Mesenteric fat pad (tissue), 1 donor: ENCODE data around the gene BCL11A. TPM values are rescaled to one million over a fixed set of nuclear protein-coding genes. Genes with fewer than 3 reads are reported as not detected.

Source experiments
- DNase-seq: peaks from one replicate; pipeline ENCODE4 v3.0.0-alpha.2; 2020; ENCODE audit warnings: low spot score
- total RNA-seq: library from RNA; stranded (reverse); fragmentation: NEBNext Ultra II Directional; extraction: Animal tissue kit (Norgen Biotek cat#: 25700); gene quantifications from one replicate; pipeline ENCODE4 v1.2.1, GENCODE V29; 2021
- donor health status: DM: yes; HTN: yes; CAD: no.

The BCL11A gene
- total RNA-seq, 1 donor from 2014 or later: 0.64 TPM

DNA sequence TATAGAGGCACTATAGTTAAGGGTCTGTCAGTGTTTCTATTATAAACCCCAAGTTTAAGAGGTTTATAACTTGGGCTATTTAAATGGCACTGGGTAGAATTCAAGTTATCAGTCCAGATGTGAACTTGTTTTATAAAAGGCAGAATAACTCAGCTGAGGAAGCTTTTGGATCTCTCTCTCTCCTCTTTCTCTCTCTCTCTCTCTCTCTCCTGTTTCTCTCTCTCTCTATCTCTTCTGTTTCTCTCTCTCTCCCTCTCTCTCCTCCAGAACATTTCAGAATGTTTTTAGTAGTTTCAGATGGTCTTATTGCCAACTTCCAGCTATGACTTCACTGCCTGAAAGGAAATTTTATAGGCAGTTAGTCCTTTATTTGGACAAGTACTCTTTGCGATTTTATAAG lies 6.4 kb upstream of the BCL11A start:
- no peak for DNase-seq

DNA sequence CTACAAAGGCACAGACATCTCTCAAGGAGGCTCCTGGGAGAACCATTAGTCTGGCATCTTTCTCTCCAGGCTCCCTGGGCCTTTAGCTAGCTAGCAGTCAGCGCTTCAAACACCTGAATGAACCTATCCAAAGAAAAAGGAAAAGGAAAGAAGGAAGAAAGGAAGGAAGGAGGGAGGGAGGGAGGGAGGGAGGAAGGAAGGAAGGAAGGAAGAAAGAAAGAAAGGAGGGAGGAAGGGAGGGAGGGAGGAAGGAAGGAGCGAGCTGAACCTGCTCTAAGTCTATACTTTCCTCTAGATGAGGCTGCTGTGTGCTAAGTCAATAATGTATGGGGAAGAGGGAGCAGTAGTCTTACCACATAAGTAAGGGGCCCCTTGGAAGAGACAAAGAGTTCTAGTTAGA lies 5.1 kb upstream of the BCL11A start:
- no peak for DNase-seq

DNA sequence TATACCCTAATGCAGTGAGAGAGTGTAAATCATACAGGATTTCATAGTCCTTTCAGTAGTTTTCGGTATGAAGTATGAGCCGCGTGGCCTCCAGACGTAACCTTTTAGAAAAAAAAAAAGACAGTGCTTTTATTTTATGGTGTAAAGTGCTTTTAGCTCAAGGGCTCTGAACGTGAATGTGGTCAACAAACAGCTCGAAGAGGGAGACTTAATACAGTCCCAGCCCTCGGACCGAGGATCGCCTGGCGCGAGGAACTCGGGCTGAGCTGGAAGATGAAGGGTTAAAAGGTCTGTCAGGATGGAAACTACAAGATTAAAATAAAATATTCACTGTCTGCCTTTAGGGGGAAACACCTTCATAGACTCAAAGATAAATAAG lies 4.0 kb upstream of the BCL11A start:
- no peak for DNase-seq

GRCh38 chr2:60556576-60557485 lies 3.4 kb upstream of the BCL11A start:
- DNase-seq: no peak

DNA sequence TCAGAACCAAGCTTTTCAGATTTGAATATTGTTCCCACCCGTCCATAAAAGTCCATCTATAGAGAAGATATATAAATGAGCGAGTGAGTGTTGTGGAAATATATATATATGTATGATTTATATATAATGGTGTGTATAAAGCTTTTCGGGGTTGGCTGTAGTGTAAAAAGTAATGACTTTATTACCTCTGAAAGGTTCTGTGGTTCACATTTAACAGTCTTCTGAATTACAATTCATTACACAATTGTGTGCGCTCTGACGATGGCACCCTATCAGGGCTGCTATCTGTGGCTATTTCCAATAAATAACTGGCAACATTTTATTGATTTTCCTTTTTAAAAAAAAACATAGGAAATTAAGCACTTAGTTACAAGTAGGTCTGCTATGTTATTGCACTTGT lies 2.7 kb upstream of the BCL11A start:
- DNase-seq: no peak

GRCh38 chr2:60555783-60556139 lies 2.3 kb upstream of the BCL11A start:
- no peak for DNase-seq

DNA sequence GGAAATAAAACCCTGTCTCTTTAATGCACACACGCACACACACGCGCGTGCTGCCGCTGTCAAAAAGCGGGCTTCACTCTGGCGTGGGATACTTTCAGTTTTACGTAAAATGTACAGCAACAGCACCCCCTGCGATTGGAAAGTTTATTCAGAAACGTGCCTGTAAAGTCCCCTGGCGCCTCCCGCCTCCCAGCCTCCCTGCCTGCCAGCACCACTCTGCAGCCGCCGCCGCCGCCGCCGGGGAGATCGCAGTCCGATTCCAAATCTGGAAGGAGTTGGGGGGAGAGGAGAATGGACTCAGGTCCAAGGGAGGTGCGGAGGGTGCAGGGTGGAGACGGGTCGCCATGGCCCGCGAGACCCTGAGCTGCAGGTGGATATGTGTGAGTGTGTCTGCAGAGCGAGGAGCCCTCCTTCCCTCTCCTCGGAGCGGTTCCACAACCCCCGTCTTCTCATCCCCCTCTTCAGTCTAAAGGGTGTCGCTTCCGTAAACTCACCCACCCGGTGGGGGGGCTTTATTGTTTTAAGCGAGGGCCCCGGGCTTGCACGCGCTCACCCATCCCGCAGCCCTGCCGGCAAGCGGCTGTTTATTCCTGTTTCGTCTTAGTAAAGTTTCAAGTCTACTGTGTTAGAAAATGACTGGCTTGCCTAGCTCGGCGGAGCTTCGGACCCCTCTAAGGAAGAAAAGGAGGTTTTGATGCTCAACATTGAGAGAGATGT lies 1.8 kb upstream of the BCL11A start:
- DNase-seq: no peak

- no peak for DNase-seq
Measured at GRCh38 chr2:60554646-60555065, 1.2 kb upstream of the BCL11A start.

DNA sequence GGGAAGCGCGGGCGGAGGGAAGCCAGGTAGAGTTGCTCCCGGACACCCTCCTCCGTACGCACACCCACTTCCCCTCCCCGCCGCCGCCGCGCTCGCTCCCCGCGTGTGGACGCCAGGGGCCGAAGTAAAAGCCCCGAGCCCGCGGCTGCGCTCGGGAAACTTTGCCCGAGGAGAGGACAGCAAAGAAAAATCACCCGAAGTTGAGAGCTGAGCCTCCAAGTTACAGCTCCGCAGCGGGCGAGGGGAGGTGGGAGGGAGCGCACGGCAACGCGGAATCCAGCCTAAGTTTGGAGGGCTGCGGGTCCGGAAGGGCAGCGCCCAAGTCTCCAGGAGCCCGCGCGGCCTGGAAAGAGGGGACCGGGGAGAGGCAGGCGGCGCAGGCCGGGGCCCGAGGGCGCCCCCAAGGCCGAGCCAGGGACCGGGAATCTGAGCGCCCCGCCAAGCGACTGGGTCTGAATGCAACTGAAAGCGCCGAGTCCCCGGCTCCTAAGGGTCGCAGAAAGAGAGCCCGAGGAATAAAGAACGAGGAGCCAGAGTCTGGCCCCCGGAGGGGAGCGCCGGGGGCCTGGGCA lies 706 bp upstream of the BCL11A start:
- DNase-seq: no peak

GRCh38 chr2:60552851-60553494 lies 481 bp downstream of the BCL11A start:
- DNase-seq: no peak

GRCh38 chr2:60552078-60552850 lies 1.2 kb downstream of the BCL11A start:
- no peak for DNase-seq

- no peak for DNase-seq
Measured at GRCh38 chr2:60551240-60552077, 2.0 kb downstream of the BCL11A start.

DNA sequence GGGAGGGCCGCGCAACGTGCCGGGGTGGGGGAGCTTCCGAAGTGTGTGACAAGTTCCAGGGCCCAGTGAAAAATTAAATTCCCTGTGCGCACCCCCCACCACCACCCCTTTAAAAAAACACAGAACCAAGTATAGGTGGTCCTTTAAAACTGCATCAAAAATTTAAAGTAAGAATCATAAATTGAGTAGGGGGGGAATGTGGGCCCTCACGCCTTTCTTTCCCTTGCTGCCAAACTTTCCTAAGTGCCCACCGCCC lies 2.5 kb downstream of the BCL11A start:
- no peak for DNase-seq

GRCh38 chr2:60550178-60550983 lies 3.1 kb downstream of the BCL11A start:
- no peak for DNase-seq

- no peak for DNase-seq
Measured at GRCh38 chr2:60549928-60550177, 3.6 kb downstream of the BCL11A start.

DNA sequence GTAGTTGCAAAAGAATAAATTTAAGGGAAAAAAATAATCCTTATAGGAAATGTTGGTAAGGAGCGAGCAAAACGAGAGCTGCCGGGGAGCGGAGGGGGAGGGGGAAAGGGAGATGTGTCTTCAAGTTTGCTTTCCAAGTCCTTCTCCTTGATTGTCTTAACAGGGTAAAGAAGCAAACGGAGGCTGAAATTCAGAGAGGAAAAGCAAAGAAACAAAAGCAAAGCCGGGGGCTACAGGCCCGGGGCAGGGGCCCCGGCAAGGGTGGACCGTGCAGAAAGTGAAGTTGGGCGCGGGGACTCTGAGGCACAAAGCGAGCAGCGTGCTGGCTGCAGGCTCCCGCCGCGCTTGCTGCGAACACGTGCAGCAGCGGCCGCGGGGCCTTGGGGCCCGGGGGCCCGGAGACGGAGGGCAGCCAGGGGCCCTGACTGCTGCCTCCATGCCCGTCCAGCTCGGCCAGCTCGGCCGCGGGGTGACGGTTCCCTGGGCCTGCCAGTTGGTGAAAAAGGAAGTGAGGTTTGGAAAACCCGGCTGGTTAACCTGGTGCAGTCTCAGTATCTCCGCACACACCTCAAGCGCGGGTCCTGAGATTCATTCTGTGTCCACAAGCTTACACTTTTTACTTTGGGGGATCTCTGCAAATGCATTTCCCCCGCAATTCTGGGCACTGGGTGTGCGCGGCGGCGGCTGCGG lies 4.1 kb downstream of the BCL11A start:
- no peak for DNase-seq

GRCh38 chr2:60548845-60549237 lies 4.6 kb downstream of the BCL11A start:
- DNase-seq: no peak

DNA sequence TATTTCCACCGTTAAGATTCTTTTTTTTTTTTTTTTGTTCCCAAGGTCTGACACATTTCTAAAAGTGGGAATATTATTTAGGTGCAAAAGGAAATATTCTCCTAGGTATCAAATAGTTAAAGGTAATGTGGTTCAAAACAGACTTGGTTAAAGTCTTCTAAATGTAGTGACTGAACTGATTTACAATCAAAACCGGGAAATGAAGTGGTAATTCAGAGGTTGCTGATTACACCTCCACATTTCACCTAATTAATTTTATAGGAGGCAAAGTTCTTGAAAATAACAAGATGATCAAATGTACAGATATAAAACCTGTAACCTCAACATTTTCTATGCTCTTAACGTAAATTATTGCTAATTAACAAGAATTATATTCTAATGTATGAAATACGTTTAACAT lies 5.1 kb downstream of the BCL11A start:
- DNase-seq: no peak

GRCh38 chr2:60547841-60548240 lies 5.6 kb downstream of the BCL11A start:
- DNase-seq: no peak
